CD4-positive, alpha-beta T cell (primary cell): Measurements from ENCODE around the gene CNTFR. TPM values are rescaled to one million over a fixed set of nuclear protein-coding genes. Genes with fewer than 3 reads are reported as not detected.

Experiments
- ATAC-seq: fragments of 200-7000 bp; cut with Tn5 transposase; one replicate; pipeline ENCODE4 v1.10.0; 2022; ENCODE audit warnings: mild to moderate bottlenecking; ENCODE audit not compliant: poor library complexity
- CTCF ChIA-PET: fragments of 350-600 bp; sonication (Branson Sonifier 250); formaldehyde crosslinking; loops from one replicate; lab custom pipeline; 2021; ENCODE audit warnings: antibody characterized with exemption, inconsistent platforms; lab: Charles Lee
- POLR2A ChIA-PET: fragments of 350-600 bp; sonication (Branson Sonifier 250); formaldehyde crosslinking; loops from one replicate; lab custom pipeline; 2021; ENCODE audit warnings: antibody characterized with exemption, inconsistent platforms; lab: Charles Lee
- DNase-seq, 14 experiments: peaks; one replicate each; pipeline ENCODE4 v3.0.0-alpha.2; 2013 to 2020; ENCODE audit warnings: mixed read lengths in 2 of 14
- H3K27ac ChIP-seq, 2 donors: one replicate each; pipeline versions ENCODE4 v1.5.1 to v1.7.0; 2013; ENCODE audit warnings: low read length in 2 of 2, low read depth in 1 of 2, mild to moderate bottlenecking in 1 of 2
- H3K27me3 ChIP-seq, 2 experiments: 1 replicate in 1 of 2; 2 replicates in 1 of 2; pipeline versions ENCODE4 v1.6.1 to v1.7.0; 2013; ENCODE audit warnings: low read length in 2 of 2, control low read depth in 1 of 2, mild to moderate bottlenecking in 1 of 2, moderate library complexity in 1 of 2; ENCODE audit not compliant: insufficient read depth in 2 of 2, control insufficient read depth in 1 of 2
- H3K36me3 ChIP-seq: one replicate; pipeline ENCODE4 v1.6.1; 2013; ENCODE audit warnings: low read length, control low read depth; ENCODE audit not compliant: insufficient read depth
- H3K4me1 ChIP-seq: one replicate; pipeline ENCODE4 v1.6.1; 2013; ENCODE audit warnings: low read length, control low read depth; ENCODE audit not compliant: insufficient read depth
- H3K4me3 ChIP-seq: one replicate; pipeline ENCODE4 v1.5.1; 2013; ENCODE audit warnings: mild to moderate bottlenecking, low read length, moderate library complexity
- H3K9me3 ChIP-seq, 2 experiments: 1 replicate in 1 of 2; 2 replicates in 1 of 2; pipeline versions ENCODE4 v1.6.1 to v1.7.0; 2013; ENCODE audit warnings: low read length in 2 of 2, mild to moderate bottlenecking in 2 of 2, control low read depth in 1 of 2, moderate library complexity in 1 of 2; ENCODE audit not compliant: control insufficient read depth in 1 of 2, insufficient read depth in 1 of 2
- H3K27ac Mint-ChIP-seq: one replicate; pipeline ENCODE4 v1.8.0; 2020; ENCODE audit warnings: mixed read lengths
- H3K27me3 Mint-ChIP-seq: one replicate; pipeline ENCODE4 v1.8.0; 2021; ENCODE audit warnings: mixed read lengths
- H3K36me3 Mint-ChIP-seq: one replicate; pipeline ENCODE4 v1.8.0; 2021; ENCODE audit warnings: low read depth, mixed read lengths
- H3K4me1 Mint-ChIP-seq: one replicate; pipeline ENCODE4 v1.8.0; 2021; ENCODE audit warnings: low read depth, mixed read lengths
- H3K4me3 Mint-ChIP-seq: one replicate; pipeline ENCODE4 v1.8.0; 2020; ENCODE audit warnings: mild to moderate bottlenecking, mixed read lengths
- H3K9me3 Mint-ChIP-seq: one replicate; pipeline ENCODE4 v1.8.0; 2020; ENCODE audit warnings: mixed read lengths
- CTCF ChIP-seq: fragments of 200-600 bp; IDR thresholded peaks from one replicate; pipeline ENCODE4 v1.8.0; 2022; ENCODE audit warnings: antibody characterized with exemption, mild to moderate bottlenecking
- intact Hi-C, 2 experiments: fragments of 100-400 bp; cut with DNase I in 1 of 2; cut with micrococcal nuclease in 1 of 2; formaldehyde crosslinking; loops; one replicate each; pipeline versions ENCODE4 v1.15.1 to v1.9.0; 2023 to 2025; cut with DNase I, micrococcal nuclease
- total RNA-seq, 174 experiments: library from RNA in 2 of 174; stranded (reverse) in 2 of 174; gene quantifications; one replicate each; pipeline ENCODE4 v1.2.3 and lab custom pipeline; 2021 to 2026

CNTFR gene
- total RNA-seq, 2 experiments from 2014 or later = not detected

GRCh38 chr9:34634551-34635248, 45.2 kb upstream of the CNTFR start:
- CTCF ChIA-PET = interaction anchor here (0.8 to 3.9 kb wide), 13 partner anchors 9 to 231 kb away, joined by 3 to 41 read pairs (median 11); partner anchors contain the start of genes DCTN3, GALT and RPP25L
- H3K4me3 Mint-ChIP-seq = peak overlapping the region; percentile 75
- no peaks in the 10 kb centered on the region for H3K9me3 ChIP-seq
- peaks cover 14% of the 10 kb centered on the region for H3K36me3 ChIP-seq
- H3K4me3 ChIP-seq = no peak overlapping the region
- POLR2A ChIA-PET = interaction anchor here (1.4 to 5.0 kb wide), 7 partner anchors 12 to 30 kb away, joined by 5 to 84 read pairs (median 13); partner anchors contain the start of genes DCTN3, GALT and RPP25L
- no peak overlapping the region for H3K27ac Mint-ChIP-seq
- H3K9me3 Mint-ChIP-seq = no peaks in the 10 kb centered on the region
- no peak for TF ChIP-seq CTCF
- H3K4me1 ChIP-seq = peaks cover 41% of the 10 kb centered on the region
- intact Hi-C loops = loop anchor here (1.0 to 10.0 kb wide), 7 partner anchors 21 to 580 kb away; partner anchors contain the start of genes FANCG (in 1 of the 2), RPP25L (in 1 of the 2) and VCP (in 1 of the 2)
- DNase-seq (no peak), ATAC-seq (no peak)
- peaks cover under 1 to 2% of the 10 kb centered on the region in 2 experiments for H3K27me3 ChIP-seq
- H3K27me3 Mint-ChIP-seq = peaks cover 11% of the 10 kb centered on the region
- peaks cover 46% of the 10 kb centered on the region for H3K4me1 Mint-ChIP-seq
- no peak overlapping the region for H3K27ac ChIP-seq
- H3K36me3 Mint-ChIP-seq = peaks cover 14% of the 10 kb centered on the region

GRCh38 chr9:34633851-34634550, 44.5 kb upstream of the CNTFR start:
- Histone ChIP-seq H3K36me3 (peaks cover 14% of the 10 kb centered on the region), H3K9me3 (no peaks in the 10 kb centered on the region), H3K27me3 (peaks cover 7 to 8% of the 10 kb centered on the region in 2 experiments), H3K27ac (no peak overlapping the region), H3K4me1 (peaks cover 47% of the 10 kb centered on the region), H3K4me3 (no peak overlapping the region)
- peak; percentile 91 for TF ChIP-seq CTCF
- POLR2A ChIA-PET = interaction anchor here (0.9 to 1.7 kb wide), 8 partner anchors 9 to 31 kb away, joined by 3 to 13 read pairs (median 6); partner anchors contain the start of genes DCTN3, GALT and RPP25L
- H3K27ac Mint-ChIP-seq = peak overlapping the region; percentile 8
- H3K4me3 Mint-ChIP-seq = peak overlapping the region; percentile 75
- peak; percentile 23 for ATAC-seq
- intact Hi-C loops = loop anchor here (1.0 to 10.0 kb wide), 6 partner anchors 21 to 579 kb away; partner anchors contain the start of genes FANCG (in 1 of the 2), RPP25L (in 1 of the 2) and VCP (in 1 of the 2)
- H3K36me3 Mint-ChIP-seq = peaks cover 14% of the 10 kb centered on the region
- CTCF ChIA-PET = interaction anchor here (0.6 to 3.0 kb wide), 21 partner anchors 9 to 230 kb away, joined by 3 to 41 read pairs (median 5); partner anchors contain the start of genes DCTN3, DNAI1, FAM219A and GALT
- H3K4me1 Mint-ChIP-seq = peaks cover 51% of the 10 kb centered on the region
- H3K27me3 Mint-ChIP-seq = peaks cover 18% of the 10 kb centered on the region
- H3K9me3 Mint-ChIP-seq = no peaks in the 10 kb centered on the region
- peak; percentile 64 to 86 (median 72) for DNase-seq

- peaks cover 49% of the 10 kb centered on the region for H3K4me1 Mint-ChIP-seq
- CTCF ChIA-PET = interaction anchor here (0.6 to 3.0 kb wide), 19 partner anchors 9 to 229 kb away, joined by 3 to 41 read pairs (median 7); partner anchors contain the start of genes DCTN3, DNAI1, FAM219A and GALT
- no peak for TF ChIP-seq CTCF
- DNase-seq = no peak
- no peak overlapping the region for H3K27ac ChIP-seq
- H3K27me3 ChIP-seq = peaks cover 12 to 13% of the 10 kb centered on the region in 2 experiments
- peaks cover 24% of the 10 kb centered on the region for H3K27me3 Mint-ChIP-seq
- no peaks in the 10 kb centered on the region for H3K9me3 Mint-ChIP-seq
- peaks cover 14% of the 10 kb centered on the region for H3K36me3 ChIP-seq
- H3K4me3 Mint-ChIP-seq = no peak overlapping the region
- intact Hi-C loops = loop anchor here in 1 of 2 experiments (5.0 to 10.0 kb wide), 3 partner anchors 69 to 578 kb away; partner anchors contain the start of genes FANCG and VCP
- H3K27ac Mint-ChIP-seq = no peak overlapping the region
- no peak for ATAC-seq
- H3K36me3 Mint-ChIP-seq = peaks cover 14% of the 10 kb centered on the region
- no peak overlapping the region for H3K4me3 ChIP-seq
- H3K9me3 ChIP-seq = no peaks in the 10 kb centered on the region
- H3K4me1 ChIP-seq = peaks cover 45% of the 10 kb centered on the region
- POLR2A ChIA-PET = interaction anchor here (0.9 to 1.7 kb wide), 8 partner anchors 8 to 32 kb away, joined by 3 to 13 read pairs (median 6); partner anchors contain the start of genes DCTN3, GALT and RPP25L
Measured at GRCh38 chr9:34633166-34633565, 43.6 kb upstream of the CNTFR start.
